Measurements from ENCODE around the gene WIZ.

WIZ gene

GRCh38 chr19:15404780-15405211 is 45.0 kb downstream of the WIZ start:
- no peak for TF ChIP-seq CTCF (IDR thresholded peaks at IDR 0.05; ENCODE audit: low read depth, low read length, missing control alignments)
- DNase-seq (ENCODE audit: extremely low read depth, low read depth): no peak
- H3K4me3 ChIP-seq (replicated peaks; ENCODE audit: low read depth, low read length): no peak overlapping the region

- no peak for TF ChIP-seq CTCF (IDR thresholded peaks at IDR 0.05; ENCODE audit: low read depth, low read length, missing control alignments)
- no peak overlapping the region for H3K4me3 ChIP-seq (replicated peaks; ENCODE audit: low read depth, low read length)
- no peak for DNase-seq (ENCODE audit: extremely low read depth, low read depth)
Observed at GRCh38 chr19:15404097-15404779, 45.5 kb downstream of the WIZ start.

- DNase-seq (ENCODE audit: extremely low read depth, low read depth): no peak
- H3K4me3 ChIP-seq (replicated peaks; ENCODE audit: low read depth, low read length): no peak overlapping the region
- TF ChIP-seq CTCF (IDR thresholded peaks at IDR 0.05; ENCODE audit: low read depth, low read length, missing control alignments): no peak
Observed at GRCh38 chr19:15403151-15403531, 46.6 kb downstream of the WIZ start.

GRCh38 chr19:15402411-15403150 is 47.2 kb downstream of the WIZ start:
- no peak for TF ChIP-seq CTCF (IDR thresholded peaks at IDR 0.05; ENCODE audit: low read depth, low read length, missing control alignments)
- H3K4me3 ChIP-seq (replicated peaks; ENCODE audit: low read depth, low read length): no peak overlapping the region
- DNase-seq (ENCODE audit: extremely low read depth, low read depth): no peak

GRCh38 chr19:15401397-15401710 is 48.4 kb downstream of the WIZ start:
- DNase-seq (ENCODE audit: extremely low read depth, low read depth): no peak
- H3K4me3 ChIP-seq (replicated peaks; ENCODE audit: low read depth, low read length): no peak overlapping the region
- TF ChIP-seq CTCF (IDR thresholded peaks at IDR 0.05; ENCODE audit: low read depth, low read length, missing control alignments): no peak

GRCh38 chr19:15400521-15401396 is 49.0 kb downstream of the WIZ start:
- H3K4me3 ChIP-seq (replicated peaks; ENCODE audit: low read depth, low read length): no peak overlapping the region
- DNase-seq (ENCODE audit: extremely low read depth, low read depth): no peak
- no peak for TF ChIP-seq CTCF (IDR thresholded peaks at IDR 0.05; ENCODE audit: low read depth, low read length, missing control alignments)
